Measurements from ENCODE around the gene NHLH2.

The NHLH2 gene

GRCh38 chr1:115826628-115827027, 14.3 kb downstream of the NHLH2 start:
- H3K4me1 ChIP-seq (ENCODE audit: control insufficient read depth, low read length), result no peaks in the 10 kb centered on the region
- no peaks in the 10 kb centered on the region for H3K27me3 ChIP-seq (ENCODE audit: control insufficient read depth, low read length)
- no peaks in the 10 kb centered on the region for H4K20me1 ChIP-seq (ENCODE audit: control insufficient read depth, insufficient read depth, low read depth, low read length)
- H3K4me2 ChIP-seq (ENCODE audit: low read length), result no peak overlapping the region
- H3K9me2 ChIP-seq (replicated peaks; ENCODE audit: control insufficient read depth, low read length), result no peaks in the 10 kb centered on the region
- TF ChIP-seq EZH2phosphoT487 (IDR thresholded peaks at IDR 0.05; ENCODE audit: borderline replicate concordance, low read length) (no peak), CTCF (IDR thresholded peaks at IDR 0.05; ENCODE audit: low read depth, low read length, poor library complexity, severe bottlenecking) (no peak)
- H3K4me3 ChIP-seq (ENCODE audit: low read length), result no peak overlapping the region
- H3K9me3 ChIP-seq (ENCODE audit: control insufficient read depth, insufficient read depth, low read length), result no peaks in the 10 kb centered on the region
- H3K27ac ChIP-seq (ENCODE audit: low read depth, low read length), result no peak overlapping the region
- H3K36me3 ChIP-seq (ENCODE audit: control insufficient read depth, low read length), result no peaks in the 10 kb centered on the region
- no peaks in the 10 kb centered on the region for H3K79me2 ChIP-seq (ENCODE audit: control insufficient read depth, low read length)
- no peaks in the 10 kb centered on the region for H3F3A ChIP-seq (ENCODE audit: control insufficient read depth, insufficient read depth)

GRCh38 chr1:115822117-115822516, 18.8 kb downstream of the NHLH2 start:
- no peaks in the 10 kb centered on the region for H3K4me1 ChIP-seq (ENCODE audit: control insufficient read depth, low read length)
- H3F3A ChIP-seq (ENCODE audit: control insufficient read depth, insufficient read depth), result no peaks in the 10 kb centered on the region
- H3K79me2 ChIP-seq (ENCODE audit: control insufficient read depth, low read length), result no peaks in the 10 kb centered on the region
- no peaks in the 10 kb centered on the region for H3K36me3 ChIP-seq (ENCODE audit: control insufficient read depth, low read length)
- H3K27ac ChIP-seq (ENCODE audit: low read depth, low read length), result no peak overlapping the region
- no peaks in the 10 kb centered on the region for H3K9me2 ChIP-seq (replicated peaks; ENCODE audit: control insufficient read depth, low read length)
- H3K4me3 ChIP-seq (ENCODE audit: low read length), result no peak overlapping the region
- no peak overlapping the region for H3K4me2 ChIP-seq (ENCODE audit: low read length)
- no peaks in the 10 kb centered on the region for H4K20me1 ChIP-seq (ENCODE audit: control insufficient read depth, insufficient read depth, low read depth, low read length)
- no peaks in the 10 kb centered on the region for H3K9me3 ChIP-seq (ENCODE audit: control insufficient read depth, insufficient read depth, low read length)
- H3K27me3 ChIP-seq (ENCODE audit: control insufficient read depth, low read length), result no peaks in the 10 kb centered on the region
- TF ChIP-seq EZH2phosphoT487 (IDR thresholded peaks at IDR 0.05; ENCODE audit: borderline replicate concordance, low read length) (no peak), CTCF (IDR thresholded peaks at IDR 0.05; ENCODE audit: low read depth, low read length, poor library complexity, severe bottlenecking) (no peak)

GRCh38 chr1:115815694-115816093, 25.2 kb downstream of the NHLH2 start:
- no peaks in the 10 kb centered on the region for H3K27me3 ChIP-seq (ENCODE audit: control insufficient read depth, low read length)
- H3K79me2 ChIP-seq (ENCODE audit: control insufficient read depth, low read length), result no peaks in the 10 kb centered on the region
- H3K9me2 ChIP-seq (replicated peaks; ENCODE audit: control insufficient read depth, low read length), result no peaks in the 10 kb centered on the region
- TF ChIP-seq CTCF (IDR thresholded peaks at IDR 0.05; ENCODE audit: low read depth, low read length, poor library complexity, severe bottlenecking), result no peak
- H3K4me3 ChIP-seq (ENCODE audit: low read length), result no peak overlapping the region
- no peaks in the 10 kb centered on the region for H3K36me3 ChIP-seq (ENCODE audit: control insufficient read depth, low read length)
- no peaks in the 10 kb centered on the region for H3K9me3 ChIP-seq (ENCODE audit: control insufficient read depth, insufficient read depth, low read length)
- no peaks in the 10 kb centered on the region for H3F3A ChIP-seq (ENCODE audit: control insufficient read depth, insufficient read depth)
- H3K27ac ChIP-seq (ENCODE audit: low read depth, low read length), result no peak overlapping the region
- no peaks in the 10 kb centered on the region for H3K4me1 ChIP-seq (ENCODE audit: control insufficient read depth, low read length)
- no peak overlapping the region for H3K4me2 ChIP-seq (ENCODE audit: low read length)
- H4K20me1 ChIP-seq (ENCODE audit: control insufficient read depth, insufficient read depth, low read depth, low read length), result no peaks in the 10 kb centered on the region
